ENCODE results near the gene PPM1L.

DNA sequence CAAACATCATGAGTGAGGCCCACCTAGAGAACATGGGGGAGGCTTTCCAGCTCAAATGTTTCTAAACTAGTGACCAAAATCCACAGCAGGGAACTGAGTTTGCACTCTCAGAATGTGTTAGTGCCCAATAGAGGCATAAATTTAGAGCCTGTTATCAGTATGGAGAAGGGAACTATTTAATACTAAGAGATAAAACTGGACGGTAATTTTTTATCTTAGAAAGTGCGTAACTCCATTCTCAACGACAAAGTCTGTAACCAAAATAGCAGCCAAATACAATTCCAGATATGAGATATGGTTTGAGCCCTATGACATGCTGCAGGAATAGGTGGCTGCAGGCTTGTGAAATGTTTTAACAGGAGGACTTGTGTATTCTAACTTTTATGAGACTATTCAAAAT lies 345.6 kb downstream of the PPM1L start:
- TF ChIP-seq, protein P1, sequence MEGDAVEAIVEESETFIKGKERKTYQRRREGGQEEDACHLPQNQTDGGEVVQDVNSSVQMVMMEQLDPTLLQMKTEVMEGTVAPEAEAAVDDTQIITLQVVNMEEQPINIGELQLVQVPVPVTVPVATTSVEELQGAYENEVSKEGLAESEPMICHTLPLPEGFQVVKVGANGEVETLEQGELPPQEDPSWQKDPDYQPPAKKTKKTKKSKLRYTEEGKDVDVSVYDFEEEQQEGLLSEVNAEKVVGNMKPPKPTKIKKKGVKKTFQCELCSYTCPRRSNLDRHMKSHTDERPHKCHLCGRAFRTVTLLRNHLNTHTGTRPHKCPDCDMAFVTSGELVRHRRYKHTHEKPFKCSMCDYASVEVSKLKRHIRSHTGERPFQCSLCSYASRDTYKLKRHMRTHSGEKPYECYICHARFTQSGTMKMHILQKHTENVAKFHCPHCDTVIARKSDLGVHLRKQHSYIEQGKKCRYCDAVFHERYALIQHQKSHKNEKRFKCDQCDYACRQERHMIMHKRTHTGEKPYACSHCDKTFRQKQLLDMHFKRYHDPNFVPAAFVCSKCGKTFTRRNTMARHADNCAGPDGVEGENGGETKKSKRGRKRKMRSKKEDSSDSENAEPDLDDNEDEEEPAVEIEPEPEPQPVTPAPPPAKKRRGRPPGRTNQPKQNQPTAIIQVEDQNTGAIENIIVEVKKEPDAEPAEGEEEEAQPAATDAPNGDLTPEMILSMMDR (optimal IDR thresholded peaks at IDR 0.05 in 1 of 3, IDR thresholded peaks at IDR 0.05 in 1 of 3, conservative IDR thresholded peaks at IDR 0.05 in 1 of 3; ENCODE audit: extremely low read depth in 1 of 3, insufficient read depth in 2 of 3, low read length in 3 of 3), result no peak
- TF ChIP-seq EZH2 (IDR thresholded peaks at IDR 0.05; ENCODE audit: low read length), result no peak

Data from keratinocyte (primary cell).